Tibial nerve (tissue), 4 donors: ENCODE data around the gene MAPT. TPM values are rescaled to one million over a fixed set of nuclear protein-coding genes. Genes with fewer than 3 reads are reported as not detected.

Experiments
- DNase-seq, 2 donors: peaks; one replicate each; pipeline ENCODE4 v3.0.0-alpha.2; 2019; ENCODE audit warnings: low spot score in 2 of 2
- H3K27ac ChIP-seq, 4 donors: fragments of 200-600 bp; sonication (generic) in 3 of 4; one replicate each; pipeline ENCODE4 v1.5.1; 2017 to 2019; ENCODE audit warnings: mild to moderate bottlenecking in 1 of 4
- H3K27me3 ChIP-seq, 2 donors: fragments of 200-600 bp; sonication (generic) in 1 of 2; one replicate each; pipeline versions ENCODE4 v1.5.1 to v1.6.0; 2017 to 2019
- H3K36me3 ChIP-seq, 3 donors: fragments of 200-600 bp; sonication (generic); one replicate each; pipeline ENCODE4 v1.5.1; 2018 to 2019
- H3K4me1 ChIP-seq, 4 donors: fragments of 200-600 bp; sonication (generic) in 3 of 4; one replicate each; pipeline ENCODE4 v1.5.1; 2017 to 2019
- H3K4me3 ChIP-seq, 4 donors: fragments of 200-600 bp; sonication (generic) in 3 of 4; one replicate each; pipeline ENCODE4 v1.5.1; 2017 to 2019; ENCODE audit warnings: mild to moderate bottlenecking in 1 of 4, moderate library complexity in 1 of 4
- H3K9me3 ChIP-seq, 4 donors: fragments of 200-600 bp; sonication (generic) in 3 of 4; one replicate each; pipeline ENCODE4 v1.5.1; 2017 to 2019
- CTCF ChIP-seq, 5 experiments: fragments of 200-600 bp in 3 of 5; fragments of 450-650 bp in 2 of 5; sonication (generic) in 3 of 5; IDR thresholded peaks; one replicate each; pipeline ENCODE4 v1.5.1; 2016 to 2019; ENCODE audit warnings: antibody characterized with exemption in 5 of 5, mild to moderate bottlenecking in 3 of 5, moderate library complexity in 2 of 5
- EP300 ChIP-seq, 2 donors: sonication (generic); formaldehyde crosslinking; IDR thresholded peaks; one replicate each; pipeline ENCODE4 v1.6.1; 2017; ENCODE audit warnings: antibody characterized with exemption in 2 of 2, mild to moderate bottlenecking in 1 of 2
- POLR2A ChIP-seq, 2 donors: fragments of 450-650 bp; IDR thresholded peaks; one replicate each; pipeline ENCODE4 v1.6.1; 2017; ENCODE audit warnings: antibody characterized with exemption in 2 of 2, mild to moderate bottlenecking in 2 of 2, moderate library complexity in 2 of 2
- WGBS, 2 donors: methylation state at CpG; one replicate each; pipeline ENCODE4 v1.1.5; 2018; 5-methylcytosine and 5-hydroxymethylcytosine counted together
- total RNA-seq, 4 donors: library from RNA; depleted of rRNA; stranded (reverse); fragments of >200 nt; gene quantifications; one replicate each; pipeline ENCODE4 v1.1.0, GENCODE V29; 2016

The MAPT gene
- total RNA-seq, 4 donors from 2014 or later: 2.5 to 3.1 (median 2.8) TPM

GRCh38 chr17:45973099-45973780, 78.9 kb downstream of the MAPT start:
- TF ChIP-seq POLR2A (IDR thresholded peaks at IDR 0.05) (no peak), EP300 (IDR thresholded peaks at IDR 0.05) (no peak), CTCF (IDR thresholded peaks at IDR 0.05) (no peak)
- DNase-seq: no peak
- H3K27ac ChIP-seq: no peak overlapping the region
- H3K36me3 ChIP-seq: peaks cover 0 to 8% (median 0%) of the 10 kb centered on the region in 3 donors
- H3K4me1 ChIP-seq: no peaks in the 10 kb centered on the region
- WGBS, 2 donors: 85 to 89% methylated on average over 12 of the region's 12 CpGs
- no peaks in the 10 kb centered on the region for H3K27me3 ChIP-seq
- H3K4me3 ChIP-seq: no peak overlapping the region
- peaks cover 0 to 7% (median 0%) of the 10 kb centered on the region in 4 donors for H3K9me3 ChIP-seq

GRCh38 chr17:45973946-45974859, 79.8 kb downstream of the MAPT start:
- Histone ChIP-seq H3K9me3 (peaks cover 0 to 7% (median 0%) of the 10 kb centered on the region in 4 donors), H3K36me3 (peaks cover 0 to 8% (median 0%) of the 10 kb centered on the region in 3 donors), H3K4me3 (no peak overlapping the region), H3K27me3 (no peaks in the 10 kb centered on the region), H3K4me1 (no peaks in the 10 kb centered on the region), H3K27ac (no peak overlapping the region)
- TF ChIP-seq POLR2A (IDR thresholded peaks at IDR 0.05): no peak
- TF ChIP-seq CTCF (IDR thresholded peaks at IDR 0.05): no peak
- TF ChIP-seq EP300 (IDR thresholded peaks at IDR 0.05): no peak
- 82 to 87% methylated on average over 16 of the region's 17 CpGs for WGBS, 2 donors
- DNase-seq: no peak

GRCh38 chr17:45974916-45975630, 80.7 kb downstream of the MAPT start:
- H3K27ac ChIP-seq: no peak overlapping the region
- 71 to 74% methylated on average over 9 to 10 of the region's 10 CpGs for WGBS, 2 donors

GRCh38 chr17:45975640-45976295, 81.4 kb downstream of the MAPT start:
- TF ChIP-seq CTCF (IDR thresholded peaks at IDR 0.05) (no peak), POLR2A (IDR thresholded peaks at IDR 0.05) (no peak), EP300 (IDR thresholded peaks at IDR 0.05) (no peak)
- Histone ChIP-seq H3K4me3 (no peak overlapping the region), H3K9me3 (peaks cover 0 to 7% (median 0%) of the 10 kb centered on the region in 4 donors), H3K4me1 (no peaks in the 10 kb centered on the region), H3K27ac (no peak overlapping the region), H3K27me3 (no peaks in the 10 kb centered on the region), H3K36me3 (peaks cover 0 to 8% (median 0%) of the 10 kb centered on the region in 3 donors)
- 70 to 80% methylated on average over 8 of the region's 8 CpGs for WGBS, 2 donors
- no peak for DNase-seq

More at GRCh38 chr17:45974916-45975630, 80.7 kb downstream of the MAPT start:
- no peak for DNase-seq
- no peak overlapping the region for H3K4me3 ChIP-seq
- TF ChIP-seq CTCF (IDR thresholded peaks at IDR 0.05) (no peak), POLR2A (IDR thresholded peaks at IDR 0.05) (no peak), EP300 (IDR thresholded peaks at IDR 0.05) (no peak)
- H3K4me1 ChIP-seq: no peaks in the 10 kb centered on the region
- peaks cover 0 to 8% (median 0%) of the 10 kb centered on the region in 3 donors for H3K36me3 ChIP-seq
- H3K9me3 ChIP-seq: peaks cover 0 to 7% (median 0%) of the 10 kb centered on the region in 4 donors
- no peaks in the 10 kb centered on the region for H3K27me3 ChIP-seq
